ENCODE data around the gene HTRA3.

The HTRA3 gene

DNA sequence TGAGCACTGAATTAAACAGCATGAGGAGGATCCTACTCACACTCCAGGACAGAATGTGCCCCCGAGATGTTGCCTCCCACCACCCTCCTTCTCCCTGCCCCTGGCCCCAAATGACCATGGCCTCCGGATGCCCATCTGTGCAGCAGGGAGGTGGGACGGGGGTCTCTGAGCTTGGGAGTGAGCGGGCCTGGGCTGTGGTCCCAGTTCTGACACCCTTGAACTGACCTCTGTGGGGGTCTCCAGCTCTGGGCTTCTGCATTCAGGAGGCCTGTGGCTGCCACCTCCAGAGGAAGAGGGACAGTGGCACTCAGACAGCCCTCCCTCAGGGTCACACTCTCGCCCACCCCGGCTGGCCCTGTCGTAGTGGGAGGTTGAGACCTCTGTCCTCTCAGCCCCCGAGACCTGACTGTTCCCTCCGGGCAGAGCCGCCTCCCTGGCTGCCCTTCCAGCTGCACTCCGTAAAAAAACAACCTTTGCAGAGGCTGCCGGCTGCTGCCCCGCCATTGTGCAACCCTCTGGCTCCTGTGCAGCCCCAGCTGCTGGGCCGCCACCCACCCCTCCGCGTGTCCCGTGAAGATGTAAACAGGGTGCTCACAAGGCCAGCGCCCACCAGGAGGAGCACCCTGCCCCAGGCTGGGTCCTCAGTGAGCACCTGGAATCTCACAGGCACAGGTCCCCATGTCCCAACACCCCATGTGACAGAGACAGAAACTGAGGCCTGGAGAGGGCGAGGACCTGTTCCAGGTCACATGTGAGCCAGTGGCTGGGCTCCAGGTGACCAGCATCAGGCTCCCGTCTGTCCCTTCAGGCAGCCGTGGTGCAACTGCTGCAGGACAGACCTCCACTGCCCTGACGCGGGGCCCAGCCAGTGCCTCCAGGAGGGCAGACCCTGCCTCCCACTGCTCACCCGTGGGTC lies 39.6 kb downstream of the HTRA3 start:
- DNase-seq (ENCODE audit: low read depth): no peak

DNA sequence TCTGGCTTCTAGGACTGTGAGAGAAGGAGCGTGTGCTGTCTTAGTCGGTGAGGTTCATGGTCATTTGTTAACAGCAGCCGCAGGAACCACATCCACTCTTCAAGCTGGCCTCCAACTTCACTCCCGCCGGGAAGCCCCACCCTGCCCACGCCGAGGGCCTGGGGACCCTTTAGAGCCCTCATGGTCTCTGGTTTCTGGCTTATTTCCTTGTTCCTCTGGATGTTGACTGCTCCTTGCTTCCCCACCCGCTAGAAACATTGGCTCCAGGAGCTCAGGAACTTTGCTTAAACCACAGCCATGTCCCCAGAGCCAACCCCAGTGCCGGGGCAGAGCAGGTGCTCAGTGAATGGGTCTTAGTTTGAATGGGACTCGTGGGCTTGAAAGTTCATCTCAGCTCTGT lies 40.8 kb downstream of the HTRA3 start:
- DNase-seq (ENCODE audit: low read depth): no peak

DNA sequence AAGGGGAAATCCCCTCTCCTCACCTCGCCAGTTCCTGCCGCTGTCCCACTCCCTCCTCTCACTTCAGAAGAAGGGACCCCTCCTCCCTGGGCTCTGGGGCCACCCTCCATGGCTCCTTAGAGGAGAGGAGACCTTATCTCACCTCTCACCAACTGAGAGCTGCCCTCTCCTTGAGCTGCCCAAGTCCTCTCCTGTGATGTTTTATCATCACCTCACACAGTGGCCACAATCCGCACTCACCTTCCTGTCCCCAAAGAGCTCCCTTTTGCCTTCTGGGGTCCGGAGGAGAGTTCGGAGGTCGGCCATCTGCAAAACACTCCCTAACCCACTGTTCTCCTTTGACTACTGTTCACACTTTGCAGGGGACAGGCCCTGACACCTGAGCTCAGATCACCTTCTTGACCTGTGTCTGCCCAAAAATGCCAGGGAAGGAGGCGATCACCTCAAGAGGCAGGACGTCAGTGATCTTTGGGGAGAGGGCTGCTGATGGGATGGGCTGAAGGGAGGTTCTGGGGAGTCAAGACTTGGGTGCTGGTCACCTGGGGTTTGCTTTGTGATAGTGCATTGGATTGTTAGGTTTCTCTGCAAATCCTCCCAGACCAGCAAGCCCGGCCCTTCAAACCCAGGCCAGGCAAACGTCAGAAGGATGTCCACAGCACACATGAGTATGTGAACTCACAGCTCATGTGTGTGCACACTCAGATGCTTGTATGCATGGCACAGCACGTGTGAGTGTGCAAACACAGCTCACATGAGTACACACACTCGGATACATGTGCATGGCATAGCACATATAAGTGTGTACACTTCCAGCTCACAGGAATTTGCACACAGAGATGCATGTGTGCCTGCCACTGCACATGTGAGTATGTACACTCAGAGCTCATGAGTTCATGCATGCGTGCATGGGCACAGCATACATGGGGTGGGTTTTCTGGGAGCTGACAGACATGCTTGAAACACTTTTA lies 41.8 kb downstream of the HTRA3 start:
- no peak for DNase-seq (ENCODE audit: low read depth)

DNA sequence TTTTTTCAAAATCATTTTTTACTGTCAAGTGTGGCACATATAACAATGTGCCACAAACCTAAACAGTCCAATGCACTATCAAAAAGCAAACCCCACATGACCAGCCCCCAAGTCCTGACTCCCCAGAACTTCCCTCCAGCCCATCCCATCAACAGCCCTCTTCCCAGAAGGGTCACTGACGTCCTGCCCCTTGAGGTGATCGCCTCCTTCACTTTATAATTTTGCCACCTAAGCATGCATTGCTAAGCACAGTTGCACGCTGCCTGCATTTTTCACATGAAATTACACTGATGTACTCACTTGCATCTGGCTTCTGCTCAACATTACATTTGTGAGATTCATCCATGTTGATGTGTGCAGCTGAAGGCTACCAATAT lies 42.5 kb downstream of the HTRA3 start:
- no peak for DNase-seq (ENCODE audit: low read depth)

DNA sequence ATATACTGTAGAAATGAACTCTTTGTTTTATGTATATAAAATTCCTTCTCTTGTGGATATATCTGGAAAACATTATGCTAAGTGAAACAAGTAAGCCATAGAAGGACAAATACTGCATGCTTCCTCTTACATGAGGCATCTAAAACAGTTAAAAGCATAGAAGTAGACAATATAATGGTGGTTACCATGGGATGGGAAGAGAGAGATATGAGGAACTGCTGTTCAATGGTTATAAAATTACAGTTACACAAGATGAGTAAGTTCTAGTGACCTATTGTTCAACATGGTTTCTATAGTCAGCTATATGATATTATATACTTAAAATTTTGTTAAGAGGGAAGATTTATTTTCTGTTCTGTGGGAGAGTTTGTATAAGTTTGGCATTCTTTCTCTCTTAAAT lies 43.4 kb downstream of the HTRA3 start:
- no peak for DNase-seq (ENCODE audit: low read depth)

DNA sequence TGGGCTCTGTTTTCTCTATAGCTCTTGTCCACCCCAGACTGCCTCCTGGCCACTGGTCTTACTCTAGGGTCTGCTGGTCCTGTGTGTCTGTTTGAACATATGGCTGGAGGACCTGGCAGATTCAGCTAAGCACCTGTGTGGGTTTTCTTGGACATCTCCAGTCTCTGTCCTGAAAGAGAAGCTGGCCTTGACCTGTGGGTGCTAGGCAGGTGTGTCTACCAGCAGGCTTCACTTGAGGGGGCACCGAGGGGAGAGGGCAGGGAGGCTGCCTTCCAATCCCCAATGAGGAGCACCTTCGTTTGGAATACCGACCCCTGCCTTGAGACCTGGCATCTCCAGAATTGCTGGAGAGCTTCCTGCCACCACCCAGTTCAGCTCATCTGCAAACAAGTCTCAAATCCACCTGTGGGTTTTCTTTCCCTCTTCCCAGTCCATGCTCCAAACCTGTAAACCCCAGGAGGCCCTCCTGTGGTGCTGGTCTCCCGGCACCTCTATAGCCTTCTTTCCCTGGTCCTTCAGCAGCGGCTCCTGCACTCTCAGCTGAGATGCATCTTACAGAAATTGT lies 45.2 kb downstream of the HTRA3 start:
- DNase-seq (ENCODE audit: low read depth): no peak

DNA sequence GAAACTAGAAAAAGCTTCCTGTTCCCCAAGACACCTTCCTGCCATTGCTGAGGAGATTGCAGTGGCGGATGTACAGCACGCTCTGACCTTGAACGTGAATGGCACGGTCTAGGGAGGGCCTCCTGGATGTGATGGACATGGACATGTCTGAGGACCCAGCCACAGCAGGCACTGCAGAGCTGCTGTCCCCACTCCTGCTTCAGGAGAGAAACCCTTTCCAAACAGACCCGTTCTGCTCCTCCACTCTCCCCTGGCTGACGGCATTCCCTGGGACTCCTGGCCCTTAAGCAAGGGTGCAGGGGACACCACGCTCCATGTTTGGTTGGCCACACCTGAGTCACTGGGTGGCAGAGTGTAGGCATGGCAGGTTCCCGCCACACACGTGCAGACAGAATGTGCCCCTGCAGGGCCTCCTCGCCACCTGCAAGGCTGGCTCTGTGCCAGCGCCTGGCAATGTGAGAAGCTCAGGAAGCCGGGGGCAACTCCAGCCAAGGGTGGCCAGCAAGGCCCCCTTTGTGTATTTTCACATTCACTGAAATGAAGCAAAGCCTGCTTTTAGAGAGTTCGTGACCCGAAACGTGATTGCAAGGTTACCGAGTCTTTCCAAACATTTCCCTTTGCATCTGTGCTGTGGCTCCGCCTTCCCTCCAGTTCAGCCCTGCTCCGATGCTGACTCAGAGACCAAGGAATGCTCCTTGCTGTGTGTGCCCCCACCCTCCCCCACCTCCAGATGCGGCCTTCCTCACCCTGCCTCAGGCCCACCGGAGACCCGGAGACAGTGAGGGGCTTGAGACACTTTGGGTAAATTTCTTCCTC lies 46.1 kb downstream of the HTRA3 start:
- no peak for DNase-seq (ENCODE audit: low read depth)

DNA sequence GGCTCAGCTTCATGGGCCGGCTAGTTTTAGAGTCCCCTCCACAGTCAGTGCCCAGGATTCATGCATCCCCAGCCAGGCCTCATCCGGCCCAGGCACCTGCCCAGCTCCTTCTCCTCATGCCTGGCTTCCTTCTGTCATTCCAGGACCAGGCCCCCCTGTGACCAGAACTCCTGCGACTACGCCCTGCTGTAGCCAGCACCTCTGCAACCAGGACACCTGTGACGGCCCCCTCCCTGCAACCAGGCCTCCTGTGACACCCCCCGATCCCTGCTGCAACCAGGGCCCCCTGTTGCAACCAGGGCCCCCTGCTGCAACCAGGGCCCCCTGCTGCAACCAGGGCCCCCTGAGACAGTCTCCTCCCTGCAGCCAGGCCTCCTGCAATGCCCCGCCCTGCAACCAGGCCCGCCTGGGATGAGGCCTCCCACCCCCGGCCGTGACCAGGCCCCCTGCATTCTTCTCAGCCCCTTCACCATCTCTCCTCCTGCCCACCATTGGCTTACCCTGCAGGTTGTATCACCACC lies 46.8 kb downstream of the HTRA3 start:
- DNase-seq (ENCODE audit: low read depth): no peak

DNA sequence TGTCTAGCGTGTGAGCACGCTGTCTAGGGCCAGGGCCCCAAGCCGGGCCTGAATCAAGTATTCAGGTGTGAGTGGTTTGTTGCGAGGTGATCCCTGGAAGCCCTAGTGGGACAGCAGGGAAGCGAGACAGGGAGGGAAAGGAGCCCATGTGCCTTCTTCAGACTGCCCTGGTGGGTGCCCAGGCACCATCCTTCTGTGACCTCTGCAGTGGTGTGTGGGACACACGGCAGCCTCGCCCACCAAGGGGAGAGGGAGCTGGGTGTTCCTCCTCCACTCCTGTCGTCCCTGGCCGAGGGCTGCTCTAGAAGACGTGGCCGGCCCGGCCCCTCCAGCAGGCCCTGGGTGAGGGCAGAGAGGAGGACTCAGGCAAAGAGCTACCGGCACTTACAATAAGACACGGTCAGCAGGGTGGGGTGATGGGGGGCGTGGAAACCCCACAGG lies 47.4 kb downstream of the HTRA3 start:
- no peak for DNase-seq (ENCODE audit: low read depth)

DNA sequence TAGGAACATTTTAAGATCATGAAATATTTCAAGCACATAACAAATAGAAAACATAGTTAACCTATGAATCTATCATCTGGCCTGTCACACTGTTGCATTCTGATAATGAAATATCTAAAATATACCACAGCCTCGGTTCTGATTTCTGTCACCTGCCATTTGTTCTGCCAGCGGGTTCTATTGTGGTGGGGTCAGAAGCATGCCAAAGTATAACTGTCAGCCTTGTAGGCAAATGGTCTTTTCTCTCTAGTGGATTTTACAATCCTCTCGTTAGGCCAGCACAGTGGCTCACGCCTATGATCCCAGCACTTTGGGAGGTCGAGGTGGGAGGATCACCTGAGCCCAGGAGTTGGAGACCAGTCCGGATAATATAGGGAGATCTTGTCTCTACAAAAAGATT lies 47.9 kb downstream of the HTRA3 start:
- no peak for DNase-seq (ENCODE audit: low read depth)

DNA sequence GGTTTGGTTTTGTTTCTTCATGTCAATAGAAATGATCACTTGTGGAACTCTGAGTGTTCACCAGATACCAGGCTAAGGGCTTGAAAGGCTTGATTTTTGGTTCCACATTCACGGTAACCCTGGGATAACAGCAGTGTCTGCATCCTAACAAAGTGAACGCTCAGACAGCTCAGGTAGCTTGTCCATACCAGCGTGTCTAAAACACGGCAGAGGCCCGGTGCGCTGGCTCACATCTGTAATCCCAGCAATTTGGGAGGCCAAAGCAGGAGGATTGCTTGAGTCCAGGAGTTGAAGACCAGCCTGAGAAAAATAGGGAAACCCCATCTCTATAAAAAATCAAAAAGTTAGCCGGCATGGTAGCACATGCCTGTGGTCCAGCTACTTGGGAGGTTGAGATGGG lies 49.0 kb downstream of the HTRA3 start:
- no peak for DNase-seq (ENCODE audit: low read depth)

DNA sequence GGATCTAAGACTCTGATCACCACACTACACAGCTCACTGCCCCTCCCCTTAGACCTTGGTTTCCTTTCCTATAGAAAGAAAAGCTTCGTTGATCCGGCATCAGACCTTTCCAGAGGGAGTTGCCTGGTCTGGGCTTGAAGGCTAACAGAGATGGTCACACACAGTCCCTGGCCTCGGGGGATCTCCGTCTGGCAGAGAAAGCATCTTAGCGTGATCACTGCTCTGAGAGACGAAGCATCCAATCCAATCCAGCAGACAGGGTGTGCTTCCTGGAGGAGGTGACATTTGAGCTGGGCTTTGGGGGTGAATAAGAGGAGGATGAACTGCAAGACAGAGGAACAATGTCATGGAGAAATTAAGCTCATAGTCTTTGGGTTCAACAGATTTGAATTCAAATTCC lies 49.5 kb downstream of the HTRA3 start:
- no peak for DNase-seq (ENCODE audit: low read depth)

DNA sequence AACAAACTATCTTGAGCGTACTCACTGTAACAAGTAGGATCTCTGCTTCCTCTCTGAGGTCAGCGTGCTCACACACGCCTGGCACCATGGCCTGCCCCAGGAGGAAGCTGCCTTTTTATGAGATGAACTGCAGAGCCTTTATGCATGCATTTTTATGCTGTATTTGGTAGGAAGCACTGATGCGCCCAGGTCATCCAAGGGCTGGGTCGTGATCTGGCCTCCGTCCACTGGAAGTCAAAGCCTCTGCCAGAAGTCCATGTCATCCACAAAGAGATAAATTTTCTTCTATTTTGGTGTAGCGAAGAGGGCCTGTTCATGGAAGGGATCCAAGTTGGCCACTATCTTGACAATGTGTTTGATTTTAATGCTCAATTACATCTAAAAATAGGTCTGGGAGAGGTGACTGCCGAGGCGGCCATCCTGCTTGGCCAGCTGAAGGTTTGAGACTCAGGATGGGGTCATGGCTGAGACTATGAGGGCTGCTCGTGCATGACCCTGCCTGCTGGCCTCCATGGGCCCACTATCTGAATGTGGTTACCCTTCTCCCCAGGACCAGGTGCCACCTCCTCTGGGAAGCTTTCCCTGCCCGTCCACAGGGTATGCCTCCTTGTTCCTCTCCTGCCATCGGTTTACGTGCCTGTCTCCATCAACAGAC lies 50.3 kb downstream of the HTRA3 start:
- DNase-seq (ENCODE audit: low read depth): no peak

DNA sequence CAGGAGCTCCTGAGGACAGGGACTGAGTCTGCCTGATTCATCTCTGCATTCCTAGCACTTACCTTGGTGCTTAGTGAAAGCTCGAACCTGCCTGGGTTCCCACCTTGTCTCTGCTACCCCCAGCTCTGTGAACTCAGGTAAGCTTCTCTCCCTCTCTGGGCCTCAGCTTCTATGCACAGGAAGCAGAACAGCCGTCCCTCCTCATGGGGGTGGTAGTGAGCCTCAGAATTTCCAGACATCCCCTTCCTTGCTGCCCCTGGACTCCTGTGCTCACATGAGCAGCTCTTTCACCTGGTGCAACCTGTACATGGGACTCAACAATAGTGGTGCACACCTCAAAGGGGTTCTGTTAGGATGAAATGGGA lies 50.8 kb downstream of the HTRA3 start:
- no peak for DNase-seq (ENCODE audit: low read depth)

DNA sequence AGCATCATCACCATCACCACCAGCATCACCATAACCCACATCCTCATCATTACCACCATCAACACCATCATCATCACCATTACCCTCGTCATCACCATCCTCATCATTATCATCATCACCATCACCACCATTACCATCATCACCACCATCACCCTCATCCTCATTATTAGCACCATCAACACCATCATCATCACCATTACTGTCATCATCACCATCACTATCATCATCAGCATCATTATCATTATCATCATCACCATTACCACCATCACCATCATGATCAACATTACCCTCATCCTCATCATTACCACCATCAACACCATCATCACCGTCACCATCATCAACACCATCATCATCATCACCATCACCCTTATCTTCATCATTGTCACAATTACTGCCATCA lies 51.7 kb downstream of the HTRA3 start:
- DNase-seq (ENCODE audit: low read depth): no peak

DNA sequence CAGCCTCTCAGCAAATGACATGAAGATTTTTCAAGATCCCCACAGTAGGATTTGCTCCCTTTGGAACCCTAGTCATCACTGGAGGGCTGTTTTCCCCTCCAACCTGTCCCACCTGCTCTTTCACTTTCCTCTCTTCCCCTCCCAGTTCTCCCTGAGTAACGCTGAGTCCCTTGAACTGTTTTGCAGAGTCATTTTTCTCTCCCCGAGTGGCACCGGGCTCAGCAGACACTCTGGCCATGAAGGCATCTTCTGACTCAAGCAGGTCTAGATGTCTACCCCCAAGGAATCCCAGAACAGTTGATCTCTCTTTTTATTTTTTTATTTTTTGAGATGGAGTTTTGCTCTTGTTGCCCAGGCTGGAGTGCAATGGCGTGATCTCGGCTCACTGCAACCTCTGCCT lies 52.2 kb downstream of the HTRA3 start:
- no peak for DNase-seq (ENCODE audit: low read depth)

DNA sequence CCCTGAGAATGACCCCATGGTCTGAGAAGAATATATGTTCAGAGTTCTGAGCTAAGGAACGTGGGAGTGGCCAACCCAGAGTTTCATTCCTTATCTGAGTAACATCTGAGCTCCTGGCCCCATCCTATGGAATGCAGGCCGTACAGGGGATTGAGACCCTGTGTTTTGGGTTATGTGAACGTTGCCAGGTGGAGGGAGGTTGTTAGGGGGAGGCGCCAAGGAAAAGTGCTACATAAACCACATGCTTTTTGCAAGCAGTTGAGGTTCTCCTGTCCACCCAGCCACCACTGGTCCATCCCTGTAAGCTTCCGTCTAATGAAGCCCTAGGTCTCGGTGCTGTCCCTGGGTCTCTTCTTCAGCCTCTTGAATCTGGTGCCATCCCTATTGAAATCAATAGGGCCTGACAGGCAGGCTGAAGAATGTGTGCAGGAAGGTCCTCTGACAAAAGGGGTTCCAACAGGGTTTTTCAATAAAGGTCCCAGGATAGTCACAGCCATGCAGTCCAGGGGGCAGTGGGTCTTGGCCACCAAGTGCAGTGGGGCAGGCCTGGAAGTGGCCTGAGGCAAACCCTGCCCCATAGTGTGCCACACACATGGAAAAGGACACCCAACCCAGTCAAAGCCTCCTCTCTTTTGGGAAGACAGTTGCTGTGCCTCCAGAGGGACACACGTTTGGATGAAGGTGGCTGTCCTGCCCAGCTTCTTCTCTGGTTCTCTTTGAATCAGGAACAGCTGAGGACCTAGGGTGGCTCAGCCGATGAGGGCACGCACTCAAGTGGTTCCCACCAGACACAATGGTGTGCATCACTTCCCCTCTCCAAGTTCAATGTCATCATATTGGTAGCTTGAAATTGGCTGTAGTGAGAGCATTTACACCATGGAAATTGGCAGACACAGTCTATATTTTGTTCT lies 53.5 kb downstream of the HTRA3 start:
- DNase-seq (ENCODE audit: low read depth): no peak

DNA sequence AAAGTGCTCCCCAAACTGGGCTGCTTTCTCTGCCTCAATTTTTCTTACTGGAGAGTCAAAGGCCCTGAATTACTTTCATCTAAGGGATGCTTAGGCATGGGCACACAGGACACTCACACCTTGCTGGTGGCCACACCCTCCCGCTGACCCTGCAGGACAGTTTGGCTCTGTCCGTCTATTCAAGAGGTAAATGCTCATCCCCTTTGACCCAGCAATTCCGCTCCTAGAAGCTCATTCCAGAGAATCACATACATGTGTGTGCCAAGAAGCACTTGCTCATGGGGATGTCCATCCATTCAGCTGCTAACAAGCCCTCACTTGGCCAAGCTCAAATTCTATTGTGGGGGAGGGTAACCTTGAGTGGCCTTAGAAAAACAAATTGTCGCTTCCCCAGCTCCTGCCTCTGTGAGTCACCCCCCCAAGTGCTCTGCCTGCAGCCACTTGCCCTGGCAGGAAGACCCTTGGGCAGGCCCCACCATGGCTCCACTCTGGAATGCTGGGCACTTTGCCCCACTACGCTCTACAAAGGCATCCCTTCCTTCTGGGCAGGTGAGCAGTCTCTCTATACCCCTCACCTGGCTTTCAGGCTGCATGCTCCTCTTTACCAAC lies 54.5 kb downstream of the HTRA3 start:
- DNase-seq (ENCODE audit: low read depth): no peak

DNA sequence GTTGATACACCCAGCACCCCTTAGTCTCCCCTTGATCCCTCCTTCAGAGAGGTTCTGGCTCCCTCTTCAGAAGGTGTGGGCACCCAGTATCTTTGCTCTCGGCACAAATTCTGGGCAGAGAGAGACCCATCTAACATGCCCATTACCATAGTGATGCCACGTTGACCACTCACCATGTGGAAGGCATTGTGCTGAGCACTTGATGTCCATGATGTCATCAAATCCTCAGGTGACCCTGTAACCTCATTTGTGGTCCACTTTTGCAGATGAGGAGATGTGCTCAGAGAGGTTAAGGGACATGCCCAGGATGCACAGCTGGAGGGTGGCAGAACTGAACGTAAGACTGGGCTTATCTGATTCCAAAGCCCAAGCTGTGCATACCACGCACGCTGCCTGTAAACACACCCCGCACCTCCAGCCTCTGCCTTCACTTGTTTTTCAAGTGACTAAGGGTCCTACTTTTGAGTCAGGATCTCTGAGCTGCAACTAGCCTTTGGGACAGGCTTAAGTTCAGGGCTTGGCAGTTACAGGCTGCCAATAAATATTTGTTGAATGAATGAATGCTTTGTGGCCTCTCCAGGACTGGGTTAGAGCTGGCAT lies 55.2 kb downstream of the HTRA3 start:
- DNase-seq (ENCODE audit: low read depth): no peak
